Sciatic nerve (tissue), 2 donors: ENCODE measurements around the gene SHMT2. TPM values are rescaled to one million over a fixed set of nuclear protein-coding genes. Genes with fewer than 3 reads are reported as not detected.
"Not testable (repeated sequence)": the region's sequence is repeated elsewhere in the genome, so short reads cannot be mapped to it uniquely, and the experiment has no call there.

Experiments used
- ATAC-seq: fragments of 200-7000 bp; cut with Tn5 transposase; one replicate; pipeline ENCODE4 v1.9.1; 2020; ENCODE audit warnings: mild to moderate bottlenecking, moderate library complexity
- DNase-seq: peaks from one replicate; pipeline ENCODE4 v3.0.0-alpha.2; 2020; ENCODE audit warnings: low spot score
- intact Hi-C: fragments of 100-400 bp; cut with DNase I; formaldehyde crosslinking; loops from one replicate; pipeline ENCODE4 v1.14.2; 2022
- microRNA-seq: library from miRNA; unstranded; fragments of <30 nt; microRNA quantifications from one replicate; pipeline ENCODE4 v1.2.0, GENCODE V29; 2020
- total RNA-seq: library from RNA; stranded (reverse); fragmentation: NEBNext Ultra II Directional; extraction: Animal tissue kit (Norgen Biotek cat#: 25700); gene quantifications from one replicate; pipeline ENCODE4 v1.2.1, GENCODE V29; 2021
- donor health status: DM: no; HTN: no; CAD: no.
- donor health status: DM: no; HTN: no; CAD: no.

SHMT2 gene
- total RNA-seq, 1 donor from 2014 or later, result 41.9 TPM

GRCh38 chr12:57276935-57277563 lies 47.5 kb downstream of the SHMT2 start:
- no peak for ATAC-seq
- intact Hi-C loops, result no loop called here
- no peak for DNase-seq

DNA sequence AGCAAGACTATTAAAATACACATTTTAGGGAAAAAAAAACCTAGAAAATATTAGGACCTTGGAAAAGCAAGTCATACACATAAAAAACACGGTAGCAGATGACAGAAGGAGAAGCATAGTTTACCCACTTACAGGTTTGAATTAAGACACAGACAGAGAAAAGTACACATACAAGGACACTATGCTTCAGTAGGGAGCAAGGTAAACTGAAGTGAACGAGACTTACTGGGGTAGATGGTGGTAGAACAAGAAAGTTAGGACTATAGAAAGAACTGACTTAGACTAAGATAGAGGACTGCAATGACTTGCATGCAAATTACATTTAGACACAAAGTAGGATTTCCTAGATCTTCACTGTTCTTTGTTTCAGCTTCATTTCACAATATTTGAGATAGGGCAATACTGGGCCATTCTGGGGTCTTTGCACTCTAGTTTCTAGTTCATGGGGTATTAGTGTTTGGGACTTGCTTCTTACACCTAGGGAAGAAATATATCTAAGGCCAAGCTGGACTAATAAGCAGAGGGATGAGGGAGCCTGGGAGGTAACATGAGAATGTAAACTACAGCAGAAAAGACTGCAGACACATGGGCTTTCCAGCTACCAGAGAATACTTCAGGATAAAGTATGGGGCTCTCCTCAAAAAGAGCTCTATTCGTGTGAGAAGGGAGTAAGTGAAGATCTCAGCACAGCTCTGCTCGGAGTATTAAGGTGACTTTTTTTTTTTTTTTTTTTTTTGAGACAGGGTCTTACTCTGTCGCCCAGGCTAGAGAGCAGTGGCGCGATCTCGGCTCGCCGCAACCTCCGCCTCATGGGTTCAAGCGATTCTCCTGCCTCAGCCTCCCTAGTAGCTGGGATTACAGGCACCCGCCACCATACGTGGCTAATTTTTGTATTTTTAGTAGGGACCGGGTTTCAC lies 49.2 kb downstream of the SHMT2 start:
- DNase-seq, result no peak
- intact Hi-C loops, result no loop called here
- no peak for ATAC-seq

DNA sequence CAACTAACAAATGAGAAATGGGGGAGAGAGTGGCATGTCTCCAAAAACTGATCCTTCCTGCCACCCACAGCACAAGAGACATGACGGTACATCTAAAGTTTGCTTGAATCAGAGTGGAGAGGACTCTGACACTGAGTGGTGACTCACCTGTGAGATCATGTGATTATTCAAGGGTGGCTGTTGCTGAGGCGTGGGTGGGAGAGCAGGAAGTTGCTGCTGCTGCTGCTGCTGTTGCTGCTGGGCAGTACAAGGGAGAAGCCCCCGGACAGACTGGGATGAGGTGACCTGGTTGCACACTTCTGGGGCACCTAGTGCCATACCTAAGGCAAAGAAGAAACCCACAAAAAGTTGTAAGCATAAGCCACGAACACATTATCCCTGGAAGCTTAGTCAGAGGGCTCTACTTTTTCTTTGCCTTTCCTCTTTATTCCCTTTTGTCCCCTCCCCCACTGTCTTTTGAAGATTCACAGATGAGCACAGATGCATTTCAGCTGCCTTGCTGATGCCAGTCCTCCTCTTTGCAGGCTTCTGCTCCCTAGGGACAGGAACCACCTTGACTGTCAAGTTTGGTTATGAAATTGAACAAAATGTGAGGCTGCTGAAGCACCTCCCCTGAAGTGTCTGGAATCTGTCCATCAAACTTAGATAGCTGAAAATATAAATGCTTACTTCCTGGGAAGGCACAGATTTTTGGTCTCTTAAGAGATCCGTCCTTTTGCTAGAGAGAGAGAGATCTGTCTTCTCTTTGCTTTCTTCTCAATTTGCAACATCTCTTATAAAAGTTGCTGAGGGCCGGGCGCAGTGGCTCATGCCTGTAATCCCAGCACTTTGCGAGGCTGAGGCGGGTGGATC lies 50.9 kb downstream of the SHMT2 start:
- no peak for ATAC-seq
- intact Hi-C loops, result no loop called here
- no peak for DNase-seq

DNA sequence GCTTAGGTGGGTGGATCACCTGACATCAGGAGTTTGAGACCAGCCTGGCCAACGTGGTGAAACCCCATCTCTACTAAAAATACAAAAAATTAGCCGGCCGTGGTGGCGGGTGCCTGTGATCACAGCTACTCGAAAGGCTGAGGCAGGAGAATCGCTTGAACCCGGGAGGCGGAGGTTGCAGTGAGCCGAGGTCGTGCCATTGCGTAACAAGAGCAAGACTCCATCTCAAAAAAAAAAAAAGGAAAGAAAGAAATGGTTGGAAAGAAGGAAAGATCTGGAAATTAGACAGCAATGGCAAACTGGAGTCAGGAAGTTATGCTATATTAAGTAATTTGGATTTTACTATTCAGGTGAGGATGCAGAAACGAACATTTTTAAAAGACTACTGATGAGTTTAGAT lies 52.6 kb downstream of the SHMT2 start:
- DNase-seq, intact Hi-C loops, ATAC-seq: not testable (repeated sequence)

Small RNA genes within 50 kb of the gene (microRNA-seq; reads per million reads assigned to microRNA genes)
- 7.6 reads per million, percentile 20 among the genes with 10 or more reads in this experiment for gene MIR1228

Other genes starting within 250 kb of the SHMT2 start
- gene ZBTB39, start 223.2 kb upstream of the SHMT2 start, total RNA-seq, result 6.2 TPM
- not detected for gene TAC3, start 213.2 kb upstream of the SHMT2 start, total RNA-seq
- 0.36 TPM for gene MYO1A, start 179.6 kb upstream of the SHMT2 start, total RNA-seq
- gene NEMP1, start 150.9 kb upstream of the SHMT2 start, total RNA-seq, result 13.1 TPM
- gene NAB2, start 140.6 kb upstream of the SHMT2 start, total RNA-seq, result 52.7 TPM
- 187 TPM for gene STAT6, start 118.3 kb upstream of the SHMT2 start, total RNA-seq
- gene LRP1, start 101.2 kb upstream of the SHMT2 start, total RNA-seq, result 760 TPM
- not detected for gene LRP1-AS, start 82.1 kb upstream of the SHMT2 start, total RNA-seq
- gene NXPH4, start 12.9 kb upstream of the SHMT2 start, total RNA-seq, result 0.27 TPM
- gene STAC3, start 21.5 kb downstream of the SHMT2 start, total RNA-seq, result 1.9 TPM
- gene R3HDM2, start 201.3 kb downstream of the SHMT2 start, total RNA-seq, result 89.6 TPM
- not detected for gene INHBC, start 205.1 kb downstream of the SHMT2 start, total RNA-seq
- not detected for gene INHBE, start 225.6 kb downstream of the SHMT2 start, total RNA-seq
- 47.7 TPM for gene GLI1, start 230.1 kb downstream of the SHMT2 start, total RNA-seq